Measurements from ENCODE around the gene MED25. TPM values are rescaled to one million over a fixed set of nuclear protein-coding genes. Genes with fewer than 3 reads are reported as not detected.

Gene MED25
- total and polyA plus RNA-seq, 2 donors (not counting 1 experiment from before 2014, with no cell fraction given), result 11.2 to 20.2 TPM

- no peak for DNase-seq (ENCODE audit: low read depth in 2 of 2)
- H3K36me3 ChIP-seq (ENCODE audit: control insufficient read depth, insufficient read depth, low read length), result peaks cover 42% of the 10 kb centered on the region
- no peaks in the 10 kb centered on the region for H3K27me3 ChIP-seq (ENCODE audit: control insufficient read depth, insufficient read depth, low read length)
- peaks cover 4% of the 10 kb centered on the region for H3K4me1 ChIP-seq (ENCODE audit: control insufficient read depth, extremely low read depth, insufficient read depth, low read length)
- no peak overlapping the region for H2AFZ ChIP-seq (ENCODE audit: low read length)
- H3K9me3 ChIP-seq (ENCODE audit: control insufficient read depth, insufficient read depth, low read depth, low read length), result no peaks in the 10 kb centered on the region
- no peaks in the 10 kb centered on the region for H3K79me2 ChIP-seq (ENCODE audit: control insufficient read depth, insufficient read depth, low read length)
- H3K4me3 ChIP-seq (replicated peaks in 1 of 4; ENCODE audit: control extremely low read depth in 1 of 4, insufficient read depth in 1 of 4, low read depth in 3 of 4, low read length in 4 of 4), result no peak overlapping the region
- H3K4me2 ChIP-seq (ENCODE audit: extremely low read depth, insufficient read depth, low read length), result no peak overlapping the region
- no peak for TF ChIP-seq CTCF (conservative IDR thresholded peaks at IDR 0.05 in 1 of 2, IDR thresholded peaks at IDR 0.05 in 1 of 2; ENCODE audit: low read depth in 1 of 2, low read length in 2 of 2)
- TF ChIP-seq EZH2 (IDR thresholded peaks at IDR 0.05; ENCODE audit: low read length, missing control alignments), result no peak
- H3K27ac ChIP-seq (ENCODE audit: insufficient read depth, low read length), result no peak overlapping the region
- H4K20me1 ChIP-seq (ENCODE audit: control insufficient read depth, extremely low read depth, insufficient read depth, low read length), result no peaks in the 10 kb centered on the region
- no peak overlapping the region for H3K9ac ChIP-seq (ENCODE audit: insufficient read depth, low read length)
These were observed 18.8 kb upstream of the MED25 start for GRCh38 chr19:49799271-49799797.

GRCh38 chr19:49799798-49800376 is 18.2 kb upstream of the MED25 start:
- Histone ChIP-seq H3K4me1 (ENCODE audit: control insufficient read depth, extremely low read depth, insufficient read depth, low read length) (peaks cover 4% of the 10 kb centered on the region), H3K27ac (ENCODE audit: insufficient read depth, low read length) (no peak overlapping the region), H3K4me2 (ENCODE audit: extremely low read depth, insufficient read depth, low read length) (no peak overlapping the region), H3K4me3 (replicated peaks in 1 of 4; ENCODE audit: control extremely low read depth in 1 of 4, insufficient read depth in 1 of 4, low read depth in 3 of 4, low read length in 4 of 4) (no peak overlapping the region), H3K36me3 (ENCODE audit: control insufficient read depth, insufficient read depth, low read length) (peaks cover 40% of the 10 kb centered on the region), H4K20me1 (ENCODE audit: control insufficient read depth, extremely low read depth, insufficient read depth, low read length) (no peaks in the 10 kb centered on the region), H2AFZ (ENCODE audit: low read length) (no peak overlapping the region), H3K79me2 (ENCODE audit: control insufficient read depth, insufficient read depth, low read length) (no peaks in the 10 kb centered on the region), H3K27me3 (ENCODE audit: control insufficient read depth, insufficient read depth, low read length) (no peaks in the 10 kb centered on the region), H3K9ac (ENCODE audit: insufficient read depth, low read length) (no peak overlapping the region), H3K9me3 (ENCODE audit: control insufficient read depth, insufficient read depth, low read depth, low read length) (no peaks in the 10 kb centered on the region)
- TF ChIP-seq CTCF (conservative IDR thresholded peaks at IDR 0.05 in 1 of 2, IDR thresholded peaks at IDR 0.05 in 1 of 2; ENCODE audit: low read depth in 1 of 2, low read length in 2 of 2), result no peak
- no peak for DNase-seq (ENCODE audit: low read depth in 2 of 2)

GRCh38 chr19:49800771-49801170 is 17.3 kb upstream of the MED25 start:
- no peaks in the 10 kb centered on the region for H4K20me1 ChIP-seq (ENCODE audit: control insufficient read depth, extremely low read depth, insufficient read depth, low read length)
- peaks cover 39% of the 10 kb centered on the region for H3K36me3 ChIP-seq (ENCODE audit: control insufficient read depth, insufficient read depth, low read length)
- H3K79me2 ChIP-seq (ENCODE audit: control insufficient read depth, insufficient read depth, low read length), result no peaks in the 10 kb centered on the region
- H3K4me2 ChIP-seq (ENCODE audit: extremely low read depth, insufficient read depth, low read length), result no peak overlapping the region
- H3K4me3 ChIP-seq (replicated peaks in 1 of 4; ENCODE audit: control extremely low read depth in 1 of 4, insufficient read depth in 1 of 4, low read depth in 3 of 4, low read length in 4 of 4), result no peak overlapping the region
- no peak for DNase-seq (ENCODE audit: low read depth in 2 of 2)
- peaks cover 4% of the 10 kb centered on the region for H3K4me1 ChIP-seq (ENCODE audit: control insufficient read depth, extremely low read depth, insufficient read depth, low read length)
- H3K27ac ChIP-seq (ENCODE audit: insufficient read depth, low read length), result no peak overlapping the region
- TF ChIP-seq EZH2 (IDR thresholded peaks at IDR 0.05; ENCODE audit: low read length, missing control alignments) (no peak), CTCF (conservative IDR thresholded peaks at IDR 0.05 in 1 of 2, IDR thresholded peaks at IDR 0.05 in 1 of 2; ENCODE audit: low read depth in 1 of 2, low read length in 2 of 2) (no peak)
- no peaks in the 10 kb centered on the region for H3K9me3 ChIP-seq (ENCODE audit: control insufficient read depth, insufficient read depth, low read depth, low read length)
- no peaks in the 10 kb centered on the region for H3K27me3 ChIP-seq (ENCODE audit: control insufficient read depth, insufficient read depth, low read length)
- H2AFZ ChIP-seq (ENCODE audit: low read length), result no peak overlapping the region
- H3K9ac ChIP-seq (ENCODE audit: insufficient read depth, low read length), result no peak overlapping the region

Data from fibroblast of lung (primary cell).